Stomach (tissue), 4 donors: ENCODE data around the gene NPHP4.

Experiments
- EP300 ChIP-seq: sonication (generic); formaldehyde crosslinking; IDR thresholded peaks from one replicate; pipeline ENCODE4 v1.6.1; 2017; ENCODE audit warnings: antibody characterized with exemption
- POLR2A ChIP-seq, 4 donors: fragments of 450-650 bp; IDR thresholded peaks; one replicate each; pipeline ENCODE4 v1.6.1; 2016; ENCODE audit warnings: antibody characterized with exemption in 4 of 4, control low read depth in 2 of 4, mild to moderate bottlenecking in 1 of 4, moderate library complexity in 1 of 4
- POLR2AphosphoS5 ChIP-seq, 3 donors: sonication (generic); formaldehyde crosslinking; IDR thresholded peaks; one replicate each; pipeline ENCODE4 v1.6.1; 2016; ENCODE audit warnings: antibody characterized with exemption in 3 of 3
- TF ChIP-seq, protein P1 (sequence below), 7 experiments: fragments of 450-650 bp in 4 of 7; fragments of 200-600 bp in 3 of 7; sonication (generic) in 3 of 7; IDR thresholded peaks; one replicate each; pipeline ENCODE4 v1.5.1; 2016 to 2019; ENCODE audit warnings: antibody characterized with exemption in 7 of 7, control low read depth in 2 of 7, mild to moderate bottlenecking in 1 of 7

DNA sequence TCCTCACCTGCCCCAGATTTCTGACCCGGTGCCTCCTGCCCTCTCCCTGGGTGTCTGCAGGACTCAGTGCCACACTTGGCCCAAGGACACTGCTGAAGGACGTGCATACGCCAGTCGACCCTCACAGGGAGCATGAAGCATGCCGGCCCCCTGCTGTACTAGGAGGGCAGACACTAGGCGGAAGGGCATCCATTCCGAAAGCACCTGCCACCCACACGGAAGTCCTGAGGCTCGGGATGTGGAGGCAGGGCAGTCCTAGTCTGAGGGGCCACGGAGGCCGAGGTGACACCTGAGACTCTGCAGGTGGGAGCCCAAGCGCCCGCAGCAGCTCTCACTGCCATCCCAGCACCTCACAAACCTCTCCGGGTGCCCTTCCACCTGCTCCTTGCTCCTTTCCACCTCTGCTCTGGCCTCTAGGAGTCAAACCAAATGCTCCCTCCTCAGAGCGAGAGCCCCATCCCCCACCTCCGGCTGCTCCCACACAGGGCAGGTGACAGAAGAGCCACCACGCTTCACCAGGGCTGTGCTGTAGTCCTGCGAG is 2.4 kb downstream of the NPHP4 start:
- no peak for TF ChIP-seq POLR2A (IDR thresholded peaks at IDR 0.05)
- TF ChIP-seq, protein P1, sequence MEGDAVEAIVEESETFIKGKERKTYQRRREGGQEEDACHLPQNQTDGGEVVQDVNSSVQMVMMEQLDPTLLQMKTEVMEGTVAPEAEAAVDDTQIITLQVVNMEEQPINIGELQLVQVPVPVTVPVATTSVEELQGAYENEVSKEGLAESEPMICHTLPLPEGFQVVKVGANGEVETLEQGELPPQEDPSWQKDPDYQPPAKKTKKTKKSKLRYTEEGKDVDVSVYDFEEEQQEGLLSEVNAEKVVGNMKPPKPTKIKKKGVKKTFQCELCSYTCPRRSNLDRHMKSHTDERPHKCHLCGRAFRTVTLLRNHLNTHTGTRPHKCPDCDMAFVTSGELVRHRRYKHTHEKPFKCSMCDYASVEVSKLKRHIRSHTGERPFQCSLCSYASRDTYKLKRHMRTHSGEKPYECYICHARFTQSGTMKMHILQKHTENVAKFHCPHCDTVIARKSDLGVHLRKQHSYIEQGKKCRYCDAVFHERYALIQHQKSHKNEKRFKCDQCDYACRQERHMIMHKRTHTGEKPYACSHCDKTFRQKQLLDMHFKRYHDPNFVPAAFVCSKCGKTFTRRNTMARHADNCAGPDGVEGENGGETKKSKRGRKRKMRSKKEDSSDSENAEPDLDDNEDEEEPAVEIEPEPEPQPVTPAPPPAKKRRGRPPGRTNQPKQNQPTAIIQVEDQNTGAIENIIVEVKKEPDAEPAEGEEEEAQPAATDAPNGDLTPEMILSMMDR (IDR thresholded peaks at IDR 0.05): no peak
- TF ChIP-seq POLR2AphosphoS5 (IDR thresholded peaks at IDR 0.05): no peak
- TF ChIP-seq EP300: no peak
